HFFc6 (cell line): ENCODE data around the gene ATP6V0A1. TPM values are rescaled to one million over a fixed set of nuclear protein-coding genes. Genes with fewer than 3 reads are reported as not detected.
"Not testable (repeated sequence)": the region's sequence is repeated elsewhere in the genome, so short reads cannot be mapped to it uniquely, and the experiment has no call there.

Source experiments
- DNase-seq: peaks from one replicate; pipeline ENCODE4 v3.0.0-alpha.2; 2018
- H3K27ac Mint-ChIP-seq: 2 replicates; pipeline ENCODE4 v1.8.0; 2020; ENCODE audit warnings: mild to moderate bottlenecking, mixed read lengths
- H3K27me3 Mint-ChIP-seq: 2 replicates; pipeline ENCODE4 v1.8.0; 2021; ENCODE audit warnings: mild to moderate bottlenecking, moderate library complexity, mixed read lengths; ENCODE audit not compliant: insufficient read depth
- H3K36me3 Mint-ChIP-seq: 2 replicates; pipeline ENCODE4 v1.8.0; 2021; ENCODE audit warnings: low read depth, mixed read lengths
- H3K4me1 Mint-ChIP-seq: 2 replicates; pipeline ENCODE4 v1.8.0; 2020; ENCODE audit warnings: low read depth, mixed read lengths
- H3K4me3 Mint-ChIP-seq: 2 replicates; pipeline ENCODE4 v1.8.0; 2020; ENCODE audit warnings: mild to moderate bottlenecking, moderate library complexity, mixed read lengths
- H3K9me3 Mint-ChIP-seq: 2 replicates; pipeline ENCODE4 v1.8.0; 2020; ENCODE audit warnings: mild to moderate bottlenecking, mixed read lengths
- CTCF ChIP-seq: fragments of 200-600 bp; sonication (generic); IDR thresholded peaks from 2 replicates; pipeline ENCODE4 v1.5.0; 2021; ENCODE audit warnings: antibody characterized with exemption, mild to moderate bottlenecking
- total RNA-seq, 6 experiments: library from RNA; stranded (reverse); fragmentation: NEBNext Ultra II Directional; extraction: Animal tissue kit (Norgen Biotek cat#: 25700); gene quantifications; 2 replicates in 1 of 6; 3 replicates in 5 of 6; pipeline ENCODE4 v1.2.3, GENCODE V29; 2021

Gene ATP6V0A1
- total RNA-seq, 6 experiments from 2014 or later = 29.6 to 56.7 (median 37.1) TPM

GRCh38 chr17:42442196-42442565 lies 16.5 kb upstream of the ATP6V0A1 start:
- Mint-ChIP-seq H3K9me3 (no peaks in the 10 kb centered on the region), H3K27ac (no peak overlapping the region), H3K36me3 (no peaks in the 10 kb centered on the region), H3K27me3 (peaks cover 2% of the 10 kb centered on the region; the same call in 1 of the 2 replicates), H3K4me1 (peaks cover 11% of the 10 kb centered on the region; the same call in 1 of the 2 replicates), H3K4me3 (no peak overlapping the region)
- DNase-seq = no peak
- TF ChIP-seq CTCF = no peak

- H3K36me3 Mint-ChIP-seq, H3K4me3 Mint-ChIP-seq, H3K9me3 Mint-ChIP-seq, DNase-seq, H3K4me1 Mint-ChIP-seq, H3K27ac Mint-ChIP-seq, H3K27me3 Mint-ChIP-seq: not testable (repeated sequence)
Observed at GRCh38 chr17:42449176-42449575, 9.5 kb upstream of the ATP6V0A1 start.

GRCh38 chr17:42449838-42450237 lies 8.8 kb upstream of the ATP6V0A1 start:
- H3K36me3 Mint-ChIP-seq, H3K9me3 Mint-ChIP-seq, DNase-seq, H3K27ac Mint-ChIP-seq, H3K27me3 Mint-ChIP-seq, H3K4me3 Mint-ChIP-seq, H3K4me1 Mint-ChIP-seq: not testable (repeated sequence)

- not testable (repeated sequence) for H3K4me3 Mint-ChIP-seq, DNase-seq, H3K36me3 Mint-ChIP-seq, H3K27ac Mint-ChIP-seq, H3K9me3 Mint-ChIP-seq, H3K27me3 Mint-ChIP-seq
- H3K4me1 Mint-ChIP-seq = peaks cover 10% of the 10 kb centered on the region
Observed at GRCh38 chr17:42451270-42451669, 7.4 kb upstream of the ATP6V0A1 start.

- no peak overlapping the region for H3K27ac Mint-ChIP-seq
- H3K27me3 Mint-ChIP-seq = no peaks in the 10 kb centered on the region; the same call in 1 of the 2 replicates
- H3K36me3 Mint-ChIP-seq = no peaks in the 10 kb centered on the region
- DNase-seq = no peak
- H3K4me1 Mint-ChIP-seq = peaks cover 27% of the 10 kb centered on the region
- no peaks in the 10 kb centered on the region for H3K9me3 Mint-ChIP-seq
- TF ChIP-seq CTCF = no peak
- H3K4me3 Mint-ChIP-seq = no peak overlapping the region
Observed at GRCh38 chr17:42453439-42453838, 5.2 kb upstream of the ATP6V0A1 start.

- H3K36me3 Mint-ChIP-seq, H3K9me3 Mint-ChIP-seq, H3K27ac Mint-ChIP-seq, H3K27me3 Mint-ChIP-seq, DNase-seq, H3K4me3 Mint-ChIP-seq: not testable (repeated sequence)
- peaks cover 40% of the 10 kb centered on the region for H3K4me1 Mint-ChIP-seq
Observed at GRCh38 chr17:42454987-42455386, 3.7 kb upstream of the ATP6V0A1 start.

GRCh38 chr17:42456223-42457106 lies 2.2 kb upstream of the ATP6V0A1 start:
- Mint-ChIP-seq H3K9me3 (no peaks in the 10 kb centered on the region), H3K4me3 (peak overlapping the region; percentile 35), H3K27ac (peak overlapping the region; percentile 42), H3K4me1 (peaks cover 50% of the 10 kb centered on the region), H3K36me3 (0 out of 2 replicates have a peak, but pooled peaks cover 6% of the 10 kb centered on the region), H3K27me3 (no peaks in the 10 kb centered on the region; the same call in 1 of the 2 replicates)
- DNase-seq = peak; percentile 55
- TF ChIP-seq CTCF = no peak
